ENCODE measurements around the gene ABLIM3. TPM values are rescaled to one million over a fixed set of nuclear protein-coding genes. Genes with fewer than 3 reads are reported as not detected.

The ABLIM3 gene
- total and polyA plus RNA-seq, 2 of the 8 experiments (the other 6 are each of a cell fraction or from before 2014, with no cell fraction given): 0.36 to 0.56 TPM

DNA sequence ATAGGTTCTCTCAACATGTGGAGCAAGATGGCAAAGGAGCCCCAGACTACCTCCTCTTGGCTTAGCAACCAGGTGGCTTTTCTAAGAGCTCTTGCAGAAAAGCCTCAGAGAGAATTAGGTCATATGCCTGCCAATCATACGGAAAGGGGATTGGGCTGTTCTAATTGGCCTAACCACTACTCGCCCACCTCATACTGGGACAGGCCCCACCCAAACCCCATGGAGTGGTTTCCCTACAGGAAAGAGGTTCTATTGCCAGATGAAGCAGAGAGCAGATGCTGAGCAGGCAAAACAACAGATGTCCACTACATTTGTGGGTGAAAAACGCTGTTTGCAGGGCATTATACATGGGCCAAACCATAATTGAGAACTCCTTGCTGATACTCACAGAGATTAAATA, 29.0 kb downstream of the ABLIM3 start:
- no peak overlapping the region for H4K5ac ChIP-seq (ENCODE audit: insufficient read length, low read depth, low read length)
- H4K91ac ChIP-seq (replicated peaks; ENCODE audit: insufficient read length, low read length): no peak overlapping the region
- no peak overlapping the region for H2BK20ac ChIP-seq (ENCODE audit: low read length)
- no peaks in the 10 kb centered on the region for H3K79me2 ChIP-seq (ENCODE audit: control insufficient read depth in 1 of 2, insufficient read depth in 2 of 2, low read length in 2 of 2)
- DNase-seq (ENCODE audit: low read depth in 1 of 2, low spot score in 2 of 2) (no peak), FAIRE-seq (no peak)
- no peaks in the 10 kb centered on the region for H3K9me3 ChIP-seq (ENCODE audit: insufficient read depth in 2 of 2, low read depth in 1 of 2, low read length in 1 of 2)
- ChIA-PET POLR2A (ENCODE audit: partially characterized antibody) (interaction anchor here (0.7 kb wide), 1 partner anchor 50 kb away, joined by 3 read pairs; no protein-coding TSS in a partner anchor), CTCF (ENCODE audit: partially characterized antibody) (interaction anchor here (0.7 kb wide), 1 partner anchor 48 kb away, joined by 3 read pairs; no protein-coding TSS in a partner anchor)
- H2BK15ac ChIP-seq (ENCODE audit: low read length): no peak overlapping the region
- H3K18ac ChIP-seq (ENCODE audit: extremely low read depth, low read length): no peak overlapping the region
- H3K14ac ChIP-seq (ENCODE audit: insufficient read length): no peak overlapping the region
- no peak overlapping the region for H3K27ac ChIP-seq (ENCODE audit: low read depth, low read length)
- no peak overlapping the region for H2BK12ac ChIP-seq (ENCODE audit: low read depth, low read length)
- no peak overlapping the region for H3K9ac ChIP-seq (replicated peaks in 1 of 4; ENCODE audit: extremely low read depth in 1 of 4, low read depth in 3 of 4, low read length in 3 of 4)
- H2AK5ac ChIP-seq (ENCODE audit: low read depth, low read length): no peak overlapping the region
- no peaks in the 10 kb centered on the region for H3K36me3 ChIP-seq (ENCODE audit: control insufficient read depth in 2 of 4, insufficient read depth in 4 of 4, low read length in 3 of 4)
- no peak overlapping the region; the same call in 1 of the 2 replicates for H2AFZ ChIP-seq (ENCODE audit: low read length)
- H3K23ac ChIP-seq (ENCODE audit: insufficient read length): no peak overlapping the region
- no peak overlapping the region for H3K4me3 ChIP-seq (ENCODE audit: extremely low read depth in 1 of 4, insufficient read depth in 2 of 4, low read depth in 3 of 4, low read length in 4 of 4)
- WGBS, 2 experiments (ENCODE audit: extremely low coverage in 1 of 2, insufficient coverage in 1 of 2, insufficient read length in 1 of 2, insufficient replicate concordance in 2 of 2, low coverage in 1 of 2, low lambda C conversion rate in 2 of 2, missing lambda C conversion rate in 1 of 2): 89% methylated on average over 3 of the region's 3 CpGs; no CpG with 5 or more reads in 1 of the 2 experiments
- H3K4me1 ChIP-seq (replicated peaks in 1 of 4; ENCODE audit: control insufficient read depth in 3 of 4, insufficient read depth in 4 of 4, low read length in 3 of 4): no peaks in the 10 kb centered on the region
- H3K79me1 ChIP-seq (ENCODE audit: low read depth, low read length): no peaks in the 10 kb centered on the region
- H2BK5ac ChIP-seq (ENCODE audit: low read depth, low read length): no peak overlapping the region
- no peaks in the 10 kb centered on the region for H4K20me1 ChIP-seq (replicated peaks in 1 of 2; ENCODE audit: control insufficient read depth in 1 of 2, insufficient read depth in 2 of 2, low read length in 2 of 2)
- no peak overlapping the region for H4K8ac ChIP-seq (ENCODE audit: extremely low read depth, insufficient read depth, low read length)
- H3K23me2 ChIP-seq (ENCODE audit: low read depth, low read length): no peaks in the 10 kb centered on the region
- no peak overlapping the region for H3K56ac ChIP-seq (replicated peaks; ENCODE audit: insufficient read length, low read depth, low read length)
- no peak overlapping the region for H3K4ac ChIP-seq (replicated peaks; ENCODE audit: insufficient read length, low read depth, low read length)
- H2BK120ac ChIP-seq (replicated peaks; ENCODE audit: low read depth, low read length): no peak overlapping the region
- no peak overlapping the region for H3K4me2 ChIP-seq (ENCODE audit: insufficient read depth in 1 of 2, low read depth in 2 of 2, low read length in 2 of 2)
- H3K27me3 ChIP-seq (replicated peaks in 1 of 4; ENCODE audit: control insufficient read depth in 3 of 4, extremely low read depth in 1 of 4, insufficient read depth in 3 of 4, low read length in 3 of 4): peaks cover 0 to 1% (median 0%) of the 10 kb centered on the region in 4 experiments; a peak in 1 of 7 replicates
- TF ChIP-seq SUZ12 (IDR thresholded peaks at IDR 0.05; ENCODE audit: low read length) (no peak), SP4 (IDR thresholded peaks at IDR 0.05; ENCODE audit: low read length) (no peak), JUN (IDR thresholded peaks at IDR 0.05; ENCODE audit: low read depth, low read length) (no peak), RBBP5 (IDR thresholded peaks at IDR 0.05; ENCODE audit: borderline replicate concordance, low read depth, low read length) (no peak), SP1 (IDR thresholded peaks at IDR 0.05; ENCODE audit: low read depth, low read length) (no peak), CBX8 (IDR thresholded peaks at IDR 0.05; ENCODE audit: borderline replicate concordance, low read depth, low read length) (no peak), CHD1 (IDR thresholded peaks at IDR 0.05; ENCODE audit: low read depth, low read length) (no peak), POLR2AphosphoS5 (IDR thresholded peaks at IDR 0.05; ENCODE audit: low read depth, low read length) (no peak), CTBP2 (IDR thresholded peaks at IDR 0.05; ENCODE audit: borderline replicate concordance, insufficient read depth, insufficient read length, low read length) (no peak), HDAC6 (IDR thresholded peaks at IDR 0.05; ENCODE audit: low read depth, low read length) (no peak), BACH1 (IDR thresholded peaks at IDR 0.05; ENCODE audit: low read length) (no peak), BCL11A (IDR thresholded peaks at IDR 0.05; ENCODE audit: low read depth in 2 of 2, low read length in 2 of 2) (no peak), SIRT6 (IDR thresholded peaks at IDR 0.05; ENCODE audit: low read length) (no peak), CBX5 (IDR thresholded peaks at IDR 0.05; ENCODE audit: low read depth, low read length) (no peak), SP2 (IDR thresholded peaks at IDR 0.05; ENCODE audit: low read length) (no peak), RAD21 (IDR thresholded peaks at IDR 0.05 in 1 of 2, conservative IDR thresholded peaks at IDR 0.05 in 1 of 2; ENCODE audit: low read depth in 2 of 2, low read length in 2 of 2) (no peak)
